ENCODE results near the gene EPB41L4A. TPM values are rescaled to one million over a fixed set of nuclear protein-coding genes. Genes with fewer than 3 reads are reported as not detected.

Gene EPB41L4A
- polyA plus RNA-seq, 1 donor from 2014 or later = 7.4 TPM

- no peak for TF ChIP-seq EP300 (conservative IDR thresholded peaks at IDR 0.05; ENCODE audit: poor library complexity, severe bottlenecking)
- no peak for TF ChIP-seq REST (IDR thresholded peaks at IDR 0.05; ENCODE audit: borderline replicate concordance)
- peak; percentile 17 for TF ChIP-seq MXI1 (conservative IDR thresholded peaks at IDR 0.05; ENCODE audit: poor library complexity, severe bottlenecking)
- TF ChIP-seq RAD21 (conservative IDR thresholded peaks at IDR 0.05) = no peak
- no peak for TF ChIP-seq CTCF (IDR thresholded peaks at IDR 0.05; ENCODE audit: poor library complexity, severe bottlenecking)
- no peak for TF ChIP-seq EZH2 (IDR thresholded peaks at IDR 0.05; ENCODE audit: borderline replicate concordance, insufficient read depth, low read length, poor library complexity, severe bottlenecking)
- TF ChIP-seq POLR2AphosphoS5 (IDR thresholded peaks at IDR 0.05) = peak; percentile 65
- no peak for TF ChIP-seq SMC3 (conservative IDR thresholded peaks at IDR 0.05; ENCODE audit: poor library complexity)
- TF ChIP-seq TAF1 (IDR thresholded peaks at IDR 0.05; ENCODE audit: low read depth) = no peak
- peak overlapping the region; percentile 10 for H3K4me2 ChIP-seq (ENCODE audit: low read length)
- H3K4me3 ChIP-seq (ENCODE audit: low read length) = peak overlapping the region; percentile 46
- H3K79me2 ChIP-seq (replicated peaks; ENCODE audit: insufficient read depth, low read length) = no peaks in the 10 kb centered on the region
- H3K9me3 ChIP-seq (ENCODE audit: low read length) = no peaks in the 10 kb centered on the region
- no peaks in the 10 kb centered on the region for H3K9me2 ChIP-seq (ENCODE audit: insufficient read depth, low read length)
- H3K27me3 ChIP-seq (ENCODE audit: insufficient read depth, low read depth, low read length) = no peaks in the 10 kb centered on the region
- H3F3A ChIP-seq (ENCODE audit: insufficient read depth, low read length, poor library complexity, severe bottlenecking) = no peaks in the 10 kb centered on the region
- H3K27ac ChIP-seq (ENCODE audit: low read length) = peak overlapping the region; percentile 78
- peak overlapping the region; percentile 40 for H3K9ac ChIP-seq (ENCODE audit: low read length)
- no peaks in the 10 kb centered on the region for H3K36me3 ChIP-seq (ENCODE audit: insufficient read depth, low read length)
- H4K20me1 ChIP-seq (ENCODE audit: insufficient read depth) = no peaks in the 10 kb centered on the region
- H2AFZ ChIP-seq (ENCODE audit: low read depth, low read length) = no peak overlapping the region
Observed at GRCh38 chr5:112183103-112183711, 235.9 kb downstream of the EPB41L4A start.

- H3K27me3 ChIP-seq (ENCODE audit: insufficient read depth, low read depth, low read length) = no peaks in the 10 kb centered on the region
- no peaks in the 10 kb centered on the region for H3K9me2 ChIP-seq (ENCODE audit: insufficient read depth, low read length)
- H3F3A ChIP-seq (ENCODE audit: insufficient read depth, low read length, poor library complexity, severe bottlenecking) = no peaks in the 10 kb centered on the region
- no peak overlapping the region for H3K9ac ChIP-seq (ENCODE audit: low read length)
- no peaks in the 10 kb centered on the region for H3K79me2 ChIP-seq (replicated peaks; ENCODE audit: insufficient read depth, low read length)
- H4K20me1 ChIP-seq (ENCODE audit: insufficient read depth) = no peaks in the 10 kb centered on the region
- H3K4me3 ChIP-seq (ENCODE audit: low read length) = no peak overlapping the region
- H2AFZ ChIP-seq (ENCODE audit: low read depth, low read length) = no peak overlapping the region
- H3K9me3 ChIP-seq (ENCODE audit: low read length) = no peaks in the 10 kb centered on the region
- TF ChIP-seq REST (IDR thresholded peaks at IDR 0.05; ENCODE audit: borderline replicate concordance) (no peak), EZH2 (IDR thresholded peaks at IDR 0.05; ENCODE audit: borderline replicate concordance, insufficient read depth, low read length, poor library complexity, severe bottlenecking) (no peak), EP300 (conservative IDR thresholded peaks at IDR 0.05; ENCODE audit: poor library complexity, severe bottlenecking) (no peak), CTCF (IDR thresholded peaks at IDR 0.05; ENCODE audit: poor library complexity, severe bottlenecking) (peak; percentile 29)
- no peak overlapping the region for H3K27ac ChIP-seq (ENCODE audit: low read length)
- no peak overlapping the region for H3K4me2 ChIP-seq (ENCODE audit: low read length)
- H3K36me3 ChIP-seq (ENCODE audit: insufficient read depth, low read length) = no peaks in the 10 kb centered on the region
Observed at GRCh38 chr5:112179290-112179689, 239.8 kb downstream of the EPB41L4A start.

Data from neural cell (in vitro differentiated cells).